Progenitor cell of endocrine pancreas (in vitro differentiated cells): ENCODE data around the gene ATXN1. TPM values are rescaled to one million over a fixed set of nuclear protein-coding genes. Genes with fewer than 3 reads are reported as not detected.

ENCODE experiments used
- DNase-seq: peaks from one replicate; pipeline ENCODE4 v3.0.0; 2021; ENCODE audit warnings: low spot score; ENCODE audit not compliant: unreplicated experiment
- H3K27ac Mint-ChIP-seq: 2 replicates; pipeline ENCODE4 v1.8.0; 2021; ENCODE audit warnings: mild to moderate bottlenecking, moderate library complexity, mixed read lengths
- H3K27me3 Mint-ChIP-seq: 2 replicates; pipeline ENCODE4 v1.8.0; 2021; ENCODE audit warnings: mixed read lengths
- H3K36me3 Mint-ChIP-seq: 2 replicates; pipeline ENCODE4 v1.8.0; 2022; ENCODE audit warnings: mixed read lengths; ENCODE audit not compliant: insufficient read depth
- H3K4me1 Mint-ChIP-seq: 2 replicates; pipeline ENCODE4 v1.8.0; 2021; ENCODE audit warnings: low read depth, mixed read lengths
- H3K4me3 Mint-ChIP-seq: 2 replicates; pipeline ENCODE4 v1.8.0; 2021; ENCODE audit warnings: low read depth, mild to moderate bottlenecking, moderate library complexity, mixed read lengths
- H3K9me3 Mint-ChIP-seq: 2 replicates; pipeline ENCODE4 v1.8.0; 2021; ENCODE audit warnings: low read depth, mixed read lengths
- CTCF ChIP-seq: fragments of 200-600 bp; sonication (generic); IDR thresholded peaks from one replicate; pipeline ENCODE4 v1.5.0; 2021; ENCODE audit warnings: antibody characterized with exemption, mild to moderate bottlenecking; ENCODE audit not compliant: unreplicated experiment
- total RNA-seq: library from RNA; stranded (reverse); gene quantifications from 2 replicates; pipeline ENCODE4 v1.2.1, GENCODE V29; 2021

The ATXN1 gene
- total RNA-seq, 1 donor from 2014 or later, result 35.8 TPM

- no peaks in the 10 kb centered on the region for H3K27me3 Mint-ChIP-seq
- no peak overlapping the region for H3K27ac Mint-ChIP-seq
- no peak overlapping the region for H3K4me3 Mint-ChIP-seq
- no peak for TF ChIP-seq CTCF
- no peaks in the 10 kb centered on the region for H3K9me3 Mint-ChIP-seq
- H3K36me3 Mint-ChIP-seq, result peaks cover 4% of the 10 kb centered on the region
- H3K4me1 Mint-ChIP-seq, result peaks cover 3% of the 10 kb centered on the region
- DNase-seq, result no peak
These were observed 358.7 kb downstream of the ATXN1 start for GRCh38 chr6:16402581-16402900.

GRCh38 chr6:16400248-16400760 lies 361.0 kb downstream of the ATXN1 start:
- no peak for DNase-seq
- Mint-ChIP-seq H3K36me3 (peaks cover 4% of the 10 kb centered on the region), H3K9me3 (no peaks in the 10 kb centered on the region), H3K4me1 (peaks cover 3% of the 10 kb centered on the region), H3K27ac (no peak overlapping the region), H3K4me3 (no peak overlapping the region), H3K27me3 (no peaks in the 10 kb centered on the region)
- TF ChIP-seq CTCF, result no peak

GRCh38 chr6:16399695-16400094 lies 361.6 kb downstream of the ATXN1 start:
- H3K27ac Mint-ChIP-seq, result no peak overlapping the region
- H3K36me3 Mint-ChIP-seq, result peaks cover 4% of the 10 kb centered on the region
- H3K4me3 Mint-ChIP-seq, result no peak overlapping the region
- no peaks in the 10 kb centered on the region for H3K9me3 Mint-ChIP-seq
- DNase-seq, result no peak
- peaks cover 3% of the 10 kb centered on the region for H3K4me1 Mint-ChIP-seq
- no peak for TF ChIP-seq CTCF
- H3K27me3 Mint-ChIP-seq, result no peaks in the 10 kb centered on the region

GRCh38 chr6:16399158-16399557 lies 362.1 kb downstream of the ATXN1 start:
- DNase-seq, result no peak
- no peaks in the 10 kb centered on the region for H3K27me3 Mint-ChIP-seq
- no peak overlapping the region for H3K27ac Mint-ChIP-seq
- H3K9me3 Mint-ChIP-seq, result no peaks in the 10 kb centered on the region
- peaks cover 2% of the 10 kb centered on the region for H3K4me1 Mint-ChIP-seq
- peaks cover 4% of the 10 kb centered on the region for H3K36me3 Mint-ChIP-seq
- TF ChIP-seq CTCF, result no peak
- H3K4me3 Mint-ChIP-seq, result no peak overlapping the region

- no peak overlapping the region for H3K4me3 Mint-ChIP-seq
- peaks cover 2% of the 10 kb centered on the region for H3K4me1 Mint-ChIP-seq
- DNase-seq, result no peak
- no peaks in the 10 kb centered on the region for H3K27me3 Mint-ChIP-seq
- H3K9me3 Mint-ChIP-seq, result no peaks in the 10 kb centered on the region
- no peak for TF ChIP-seq CTCF
- no peak overlapping the region for H3K27ac Mint-ChIP-seq
- peaks cover 3% of the 10 kb centered on the region for H3K36me3 Mint-ChIP-seq
These were observed 362.7 kb downstream of the ATXN1 start for GRCh38 chr6:16398587-16398986.
